COLO668 (cell line): ENCODE data around the gene USP12.
"Not testable (repeated sequence)": the region's sequence is repeated elsewhere in the genome, so short reads cannot be mapped to it uniquely, and the experiment has no call there.

Source experiments
- DNase-seq: peaks from one replicate; lab custom pipeline; 2025; ENCODE audit not compliant: unreplicated experiment; lab: John Stamatoyannopoulos, UW

USP12 gene, protein sequence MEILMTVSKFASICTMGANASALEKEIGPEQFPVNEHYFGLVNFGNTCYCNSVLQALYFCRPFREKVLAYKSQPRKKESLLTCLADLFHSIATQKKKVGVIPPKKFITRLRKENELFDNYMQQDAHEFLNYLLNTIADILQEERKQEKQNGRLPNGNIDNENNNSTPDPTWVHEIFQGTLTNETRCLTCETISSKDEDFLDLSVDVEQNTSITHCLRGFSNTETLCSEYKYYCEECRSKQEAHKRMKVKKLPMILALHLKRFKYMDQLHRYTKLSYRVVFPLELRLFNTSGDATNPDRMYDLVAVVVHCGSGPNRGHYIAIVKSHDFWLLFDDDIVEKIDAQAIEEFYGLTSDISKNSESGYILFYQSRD

GRCh38 chr13:27171244-27171826 is at the start of gene USP12:
USP12 (minus strand) TSS chr13:27171811; CDS start chr13:27171639, 172 bp downstream.
- DNase-seq: peak; percentile 90

GRCh38 chr13:27219611-27220010 is 48.0 kb upstream of the USP12 start:
- no peak for DNase-seq

DNA sequence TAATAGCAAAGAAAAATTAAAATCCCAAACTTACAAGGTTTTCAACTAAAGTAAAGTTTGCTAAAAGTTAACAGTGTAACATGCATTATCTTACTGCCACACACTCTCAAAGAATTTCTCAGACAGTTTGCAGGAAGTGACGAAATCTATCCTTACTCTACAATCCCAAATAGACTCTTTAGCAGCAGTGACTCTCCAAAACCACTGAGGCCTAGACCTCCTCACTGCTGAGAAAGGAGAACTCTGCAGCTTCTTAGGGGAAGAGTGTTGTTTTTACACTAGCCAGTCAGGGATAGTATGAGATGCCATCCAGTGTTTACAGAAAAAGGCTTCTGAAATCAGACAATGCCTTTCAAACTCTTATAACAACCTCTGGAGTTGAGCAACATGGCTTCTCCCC is 47.2 kb upstream of the USP12 start:
- DNase-seq: not testable (repeated sequence)

DNA sequence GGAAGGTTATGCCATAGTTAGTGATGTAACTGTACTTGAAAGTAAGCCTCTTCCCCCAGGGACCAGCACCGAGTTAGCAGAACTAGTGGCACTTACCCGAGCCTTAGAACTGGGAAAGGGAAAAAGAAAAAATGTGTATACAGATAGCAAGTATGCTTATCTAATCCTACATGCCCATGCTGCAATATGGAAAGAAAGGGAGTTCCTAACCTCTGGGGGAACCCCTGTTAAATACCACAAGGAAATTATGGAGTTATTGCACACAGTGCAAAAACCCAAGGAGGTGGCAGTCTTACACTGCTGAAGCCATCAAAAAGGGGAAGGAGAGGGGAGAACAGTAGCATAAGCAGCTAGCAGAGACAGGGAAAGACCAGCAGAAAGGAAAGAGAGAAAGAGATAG is 46.2 kb upstream of the USP12 start:
- DNase-seq: not testable (repeated sequence)

DNA sequence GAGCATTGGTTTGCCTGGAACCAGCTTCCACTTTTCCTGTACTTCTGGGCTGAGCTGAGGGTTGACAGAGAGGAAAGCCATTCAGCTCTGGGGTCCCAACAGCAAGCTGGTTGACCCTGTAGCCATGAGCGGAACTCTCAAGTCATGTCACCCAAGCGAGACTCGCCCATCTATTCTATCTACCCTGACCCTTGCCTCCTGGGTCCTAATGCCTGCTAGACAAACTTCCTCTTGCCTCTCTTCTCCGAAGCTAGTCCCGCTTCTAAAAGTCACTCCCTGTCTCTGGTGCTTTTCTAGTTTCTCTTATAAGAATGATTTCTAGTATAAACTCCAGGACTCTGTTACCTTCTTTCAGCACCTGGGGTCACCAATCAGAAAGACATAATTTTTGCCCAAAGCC is 41.8 kb upstream of the USP12 start:
- DNase-seq: not testable (repeated sequence)

DNA sequence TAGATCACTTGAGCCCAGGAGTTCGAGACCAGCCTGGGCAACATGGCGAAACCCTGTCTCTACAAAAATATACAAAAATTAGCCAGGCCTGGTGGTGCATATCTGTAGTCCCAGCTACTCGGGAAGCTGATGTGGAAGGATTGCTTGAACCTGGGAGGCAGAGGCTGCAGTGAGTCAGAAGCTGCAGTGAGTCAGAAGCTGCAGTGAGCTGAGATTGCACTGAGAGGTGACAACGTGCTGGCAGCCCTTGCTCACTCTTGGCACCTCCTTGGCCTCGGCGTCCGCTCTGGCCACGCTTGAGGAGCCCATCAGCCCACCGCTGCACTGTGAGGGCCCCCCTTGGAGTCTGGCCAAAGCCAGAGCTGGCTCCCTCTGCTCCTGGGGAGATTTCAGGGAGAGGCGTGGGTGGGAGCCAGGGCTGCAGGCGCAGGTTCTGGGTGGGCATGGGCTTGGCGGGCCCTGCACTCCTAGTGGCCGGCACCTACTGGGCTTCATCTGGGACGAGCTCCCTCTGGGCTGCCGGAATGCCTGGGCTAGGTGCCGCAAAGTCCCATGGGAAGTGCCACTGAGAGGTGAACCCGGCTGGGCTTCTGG is 40.3 kb upstream of the USP12 start:
- no peak for DNase-seq

DNA sequence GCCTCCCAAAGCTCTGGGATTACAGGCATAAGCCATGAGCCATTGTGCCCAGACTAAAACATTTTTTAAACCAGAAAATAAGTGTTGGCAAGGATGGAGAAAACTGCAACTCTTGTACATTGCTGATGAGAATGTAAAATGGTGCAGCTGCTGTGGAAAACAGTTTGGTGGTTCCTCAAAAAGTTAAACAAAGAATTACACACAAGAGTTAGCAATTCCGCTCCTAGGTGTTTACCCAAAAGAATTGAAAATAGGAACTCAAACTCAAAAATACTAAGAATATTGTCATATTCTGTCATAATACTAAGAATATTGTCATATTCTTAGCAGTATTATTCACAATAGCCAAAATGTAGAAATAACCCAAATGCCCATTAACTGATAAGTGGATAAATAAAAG is 39.7 kb upstream of the USP12 start:
- no peak for DNase-seq

DNA sequence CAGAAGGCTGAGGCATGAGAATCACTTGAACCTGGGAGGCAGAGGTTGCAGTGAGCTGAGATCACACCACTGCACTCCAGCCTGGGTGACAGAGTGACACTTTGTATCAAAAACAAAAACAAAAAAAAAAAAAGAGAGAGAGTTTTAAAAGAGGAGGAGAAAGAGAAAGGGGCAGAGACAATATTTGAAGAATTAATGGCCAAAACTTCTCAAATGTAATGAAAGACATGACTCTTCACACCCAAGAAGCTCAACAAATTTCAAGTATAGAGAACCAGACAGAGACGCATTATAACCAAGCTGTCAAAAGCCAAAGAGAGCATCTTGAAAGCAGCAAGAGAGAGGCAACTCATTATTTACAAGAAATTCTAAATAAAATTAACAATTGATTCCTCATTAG is 36.9 kb upstream of the USP12 start:
- DNase-seq: no peak

DNA sequence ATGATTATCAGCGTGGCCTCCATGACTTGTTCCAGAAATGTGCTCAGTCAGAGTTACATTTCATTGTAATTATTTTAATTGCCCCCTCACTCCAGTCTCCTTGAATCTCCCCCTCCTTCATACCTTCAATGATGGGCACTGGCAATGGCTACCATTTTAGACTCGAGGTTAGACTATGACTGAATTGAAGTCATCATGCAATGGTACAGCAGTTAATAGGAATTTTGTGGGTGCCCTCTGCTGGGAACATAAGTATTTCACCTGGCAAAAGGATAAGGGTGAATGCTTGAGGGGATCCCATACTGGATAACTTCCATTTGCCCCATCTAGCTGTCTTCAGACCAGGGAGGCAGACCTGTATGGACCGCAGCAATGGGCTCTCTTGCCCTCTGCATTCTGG is 32.2 kb upstream of the USP12 start:
- DNase-seq: no peak

GRCh38 chr13:27203186-27203585 is 31.6 kb upstream of the USP12 start:
- no peak for DNase-seq

DNA sequence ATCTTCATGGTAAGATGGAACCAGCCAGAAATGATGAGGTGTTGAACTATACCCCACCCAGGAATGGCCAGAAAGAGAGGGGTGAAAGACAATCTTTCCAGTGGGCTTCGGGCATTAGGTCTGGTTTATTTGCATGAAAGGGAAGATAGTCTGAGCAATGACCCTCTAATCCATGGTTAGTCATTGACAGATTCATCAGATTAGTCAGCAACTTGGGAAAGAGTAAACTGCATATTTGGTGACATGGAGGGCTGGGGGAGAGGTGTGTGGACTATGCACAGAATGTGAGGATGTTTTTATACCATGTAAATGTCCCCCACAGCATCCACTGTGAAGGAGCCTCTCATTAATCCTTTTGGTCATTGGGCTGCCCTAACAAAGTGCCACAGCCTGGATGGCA is 30.1 kb upstream of the USP12 start:
- no peak for DNase-seq

- DNase-seq: no peak
Observed at GRCh38 chr13:27200413-27201070, 28.9 kb upstream of the USP12 start.

GRCh38 chr13:27199696-27200095 is 28.1 kb upstream of the USP12 start:
- no peak for DNase-seq

GRCh38 chr13:27199211-27199610 is 27.6 kb upstream of the USP12 start:
- no peak for DNase-seq

DNA sequence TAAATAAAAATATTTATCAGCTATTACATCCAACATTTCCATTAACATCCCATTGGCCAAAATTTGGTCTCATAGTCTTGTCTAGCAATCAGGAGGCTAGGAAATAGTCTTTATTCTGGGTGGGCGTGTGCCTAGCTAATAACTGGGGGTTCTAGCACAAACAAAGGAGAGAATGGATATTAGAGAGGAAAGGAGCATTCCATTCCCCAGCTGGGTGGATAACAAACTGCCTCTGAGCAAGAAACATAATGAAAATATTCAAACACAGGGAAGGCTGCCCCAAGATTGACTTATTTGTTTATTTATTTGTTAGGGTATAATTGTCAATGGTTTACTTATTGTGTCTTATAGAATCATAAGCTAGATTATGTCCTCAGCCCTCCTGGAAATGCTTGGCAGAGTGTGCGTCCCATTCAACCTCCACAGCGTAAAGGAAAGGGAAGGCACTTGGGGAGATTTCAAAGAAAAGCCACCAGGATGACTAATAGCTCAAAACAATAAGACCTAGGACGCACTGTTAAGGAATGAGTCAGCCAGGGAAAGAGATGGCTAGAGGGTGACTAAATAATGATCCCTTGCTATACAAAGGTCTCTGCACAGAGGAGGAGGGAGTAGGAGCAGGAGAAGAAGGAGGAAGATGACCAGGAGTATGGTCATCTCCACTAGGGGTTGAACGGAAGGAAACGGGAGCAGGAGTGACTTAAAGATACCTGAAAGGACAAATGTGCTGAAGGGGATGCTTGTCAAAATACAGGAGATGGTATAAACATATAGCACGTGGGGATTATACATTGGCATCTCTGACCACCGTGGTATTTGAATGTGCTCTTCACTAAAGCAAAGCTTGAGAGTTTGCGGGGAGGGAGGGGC is 23.5 kb upstream of the USP12 start:
- no peak for DNase-seq

- no peak for DNase-seq
Observed at GRCh38 chr13:27194209-27194608, 22.6 kb upstream of the USP12 start.

DNA sequence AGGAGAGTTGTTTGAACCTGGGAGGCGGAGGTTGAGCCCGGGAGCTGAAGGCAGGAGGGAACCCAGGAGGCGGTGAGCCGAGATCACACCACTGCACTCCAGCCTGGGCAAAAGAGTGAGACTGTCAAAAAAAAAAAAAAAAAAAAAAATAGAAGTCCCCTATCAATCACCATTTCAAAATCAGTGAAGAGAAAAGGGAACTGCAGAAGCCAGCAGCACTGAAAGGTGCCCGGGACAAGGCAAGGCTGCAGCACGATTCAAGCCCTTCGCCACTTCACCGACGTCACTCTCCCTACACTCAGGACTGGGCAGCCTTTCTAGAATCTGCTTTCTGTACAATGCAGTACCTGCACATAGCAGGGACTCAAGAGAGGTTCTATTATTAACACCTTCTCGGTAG is 21.9 kb upstream of the USP12 start:
- no peak for DNase-seq

- no peak for DNase-seq
Observed at GRCh38 chr13:27192973-27193372, 21.4 kb upstream of the USP12 start.

DNA sequence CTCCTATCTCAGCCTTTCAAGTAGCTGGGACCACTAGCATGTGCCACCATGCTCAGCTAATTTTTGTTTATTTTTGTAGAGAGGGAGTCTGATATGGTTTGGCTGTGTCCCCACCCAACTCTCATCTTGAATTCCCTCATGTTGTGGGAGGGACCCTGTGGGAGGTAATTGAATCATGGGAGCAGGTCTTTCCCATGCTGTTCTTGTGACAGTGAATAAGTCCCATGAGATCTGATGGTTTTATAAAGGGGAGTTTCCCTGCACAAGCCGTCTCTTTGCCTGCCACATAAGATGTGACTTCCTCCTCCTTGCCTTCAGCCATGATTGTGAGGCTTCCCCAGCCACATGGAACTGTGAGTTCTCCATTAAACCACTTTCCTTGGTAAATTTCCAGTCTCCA is 20.8 kb upstream of the USP12 start:
- DNase-seq: not testable (repeated sequence)

GRCh38 chr13:27189192-27189591 is 17.6 kb upstream of the USP12 start:
- DNase-seq: no peak

- DNase-seq: no peak
Observed at GRCh38 chr13:27188239-27188638, 16.6 kb upstream of the USP12 start.
